HG02798 (cell line): ENCODE data around the gene GPR153.

Experiments used
- ATAC-seq: cut with Tn5 transposase; IDR thresholded peaks from one replicate; pipeline ENCODE4 v1.9.1; 2021; ENCODE audit warnings: mild to moderate bottlenecking; ENCODE audit not compliant: unreplicated experiment, poor library complexity

GPR153 gene

DNA sequence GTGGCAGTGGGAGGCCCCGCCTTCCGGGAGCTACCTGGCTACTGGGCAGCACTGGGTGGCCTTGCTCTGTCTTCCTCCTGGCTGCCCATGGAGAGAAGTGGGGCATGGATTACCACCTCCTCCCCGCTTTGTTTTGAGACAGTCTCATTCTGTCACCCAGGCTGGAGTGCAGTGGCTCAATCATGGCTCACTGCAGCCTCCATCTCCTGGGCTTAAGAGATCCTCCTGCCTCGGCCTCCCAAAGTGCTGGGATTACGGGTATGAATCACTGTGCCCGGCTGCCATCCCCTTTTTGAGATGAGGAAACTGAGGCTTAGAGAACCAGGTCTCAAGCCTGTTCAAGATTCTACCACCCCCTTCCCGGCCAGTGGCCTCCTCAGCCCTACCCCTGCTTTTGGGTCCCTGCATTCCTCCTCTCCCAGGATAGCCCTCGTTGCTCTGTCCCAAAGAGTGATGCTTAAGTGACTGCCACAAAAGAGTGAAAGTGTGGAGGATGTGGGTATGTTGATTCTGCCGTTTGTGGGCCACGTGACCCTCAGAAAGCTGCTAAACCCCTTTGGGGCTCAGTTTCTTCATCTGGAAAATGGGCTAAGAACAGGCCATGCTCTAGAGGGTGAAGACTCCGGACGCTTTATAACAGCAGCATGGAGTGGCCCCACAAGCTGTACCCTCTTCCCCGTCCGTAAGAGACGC lies 9.1 kb downstream of the GPR153 start:
- ATAC-seq = no peak

DNA sequence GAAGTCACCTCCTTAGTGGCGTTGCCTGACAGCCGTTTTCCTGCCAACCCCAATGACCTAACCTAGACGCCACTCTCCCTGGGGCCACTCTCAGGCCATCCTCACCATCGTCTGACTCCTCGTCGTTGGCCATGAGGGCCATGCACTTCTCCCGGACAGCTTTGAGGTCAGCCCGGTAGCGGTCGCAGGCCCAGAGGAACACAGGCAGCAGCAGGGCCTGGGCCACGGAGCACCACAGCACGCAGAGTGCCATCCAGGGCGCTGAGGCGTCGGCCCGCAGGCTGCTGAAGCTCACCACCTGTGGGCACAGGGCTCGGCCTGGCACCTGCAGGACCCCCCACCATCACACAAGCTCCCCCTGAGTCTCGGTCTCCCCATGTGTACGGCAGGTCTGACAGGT lies 9.7 kb downstream of the GPR153 start:
- no peak for ATAC-seq

DNA sequence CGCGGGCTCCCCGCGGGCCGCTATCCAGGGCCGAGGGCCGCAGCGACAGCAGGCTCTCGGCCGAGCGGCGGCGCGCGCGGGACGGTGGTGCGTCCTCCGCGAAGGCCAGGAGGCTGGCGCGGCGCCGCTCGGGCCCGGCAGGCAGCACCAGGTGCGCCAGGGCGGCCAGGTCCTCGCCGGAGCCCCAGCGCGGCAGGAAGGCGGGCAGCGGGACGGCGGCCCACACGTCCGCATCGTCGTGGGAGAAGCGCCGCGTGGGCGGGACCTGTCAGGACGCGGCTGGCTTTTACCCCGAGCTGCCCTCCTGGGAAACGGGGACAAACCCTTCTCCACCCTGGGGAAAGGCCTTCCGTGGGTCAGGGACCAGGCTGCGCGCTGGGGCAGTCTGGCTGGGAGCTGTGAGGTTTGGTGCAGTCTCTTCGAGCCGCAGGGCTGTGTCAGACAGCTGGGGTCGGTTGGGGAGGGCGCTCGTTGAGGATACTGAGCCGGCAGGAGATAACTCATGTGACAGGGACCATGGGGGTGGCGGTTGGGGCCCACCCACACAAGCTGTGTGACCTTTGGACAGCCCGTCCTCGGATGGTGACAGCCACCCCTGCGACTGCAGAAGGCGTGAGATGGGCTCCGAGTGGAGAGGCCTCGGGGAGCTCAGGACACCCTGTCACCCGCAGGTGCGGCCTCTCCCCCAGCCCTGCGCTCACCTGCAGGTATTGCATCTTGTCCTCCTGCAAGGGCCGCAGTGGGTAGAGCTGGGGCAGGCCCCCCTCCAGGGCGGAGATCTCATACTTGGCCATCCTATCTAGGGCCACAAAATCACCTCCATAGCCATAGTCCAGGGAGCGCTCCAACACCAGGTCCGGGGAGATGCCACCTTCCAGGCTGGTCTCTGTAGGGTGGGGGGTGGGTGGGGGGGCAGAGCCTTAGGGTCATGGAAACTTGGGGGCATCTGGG lies 10.9 kb downstream of the GPR153 start:
- no peak for ATAC-seq

DNA sequence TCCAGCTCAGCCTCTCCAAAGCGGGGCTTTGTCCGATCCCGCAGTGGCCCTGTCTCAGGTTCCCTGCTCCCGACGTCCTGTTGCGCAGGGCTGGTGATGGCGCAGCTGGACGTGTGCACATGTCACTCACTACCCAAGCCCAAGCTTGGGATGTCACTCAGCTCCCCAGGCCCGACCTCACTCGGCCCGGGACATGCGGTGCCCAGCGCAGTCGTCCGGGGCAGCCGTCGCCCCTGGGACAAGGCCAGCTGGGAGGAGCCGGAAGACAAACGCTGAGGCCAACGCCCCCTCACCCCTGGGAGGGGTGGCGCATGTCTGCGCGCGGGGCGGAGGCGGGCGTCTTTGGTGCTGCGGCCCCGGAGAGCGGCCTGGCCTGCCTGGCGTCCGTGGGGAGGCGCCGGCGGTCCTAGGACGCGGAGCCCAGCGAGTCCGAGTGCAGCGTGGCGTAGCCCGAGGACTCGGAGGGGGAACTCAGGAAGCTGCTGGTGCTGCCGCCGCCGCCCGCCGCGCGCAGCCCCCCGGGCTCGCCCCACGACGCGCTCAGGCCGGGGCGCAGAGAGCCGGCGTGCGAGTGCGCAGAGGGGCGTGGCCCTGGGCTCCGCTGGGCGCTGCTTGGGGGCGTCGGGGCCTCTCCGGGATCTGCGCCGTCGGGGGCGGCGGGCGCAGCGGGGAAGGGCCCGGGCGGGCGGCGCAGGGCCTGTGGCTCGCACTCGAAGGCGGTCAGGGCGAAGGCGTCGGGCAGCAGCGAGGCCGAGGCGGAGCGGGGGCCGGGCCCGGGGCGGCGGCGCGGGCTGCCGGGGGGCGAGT lies 11.8 kb downstream of the GPR153 start:
- no peak for ATAC-seq

DNA sequence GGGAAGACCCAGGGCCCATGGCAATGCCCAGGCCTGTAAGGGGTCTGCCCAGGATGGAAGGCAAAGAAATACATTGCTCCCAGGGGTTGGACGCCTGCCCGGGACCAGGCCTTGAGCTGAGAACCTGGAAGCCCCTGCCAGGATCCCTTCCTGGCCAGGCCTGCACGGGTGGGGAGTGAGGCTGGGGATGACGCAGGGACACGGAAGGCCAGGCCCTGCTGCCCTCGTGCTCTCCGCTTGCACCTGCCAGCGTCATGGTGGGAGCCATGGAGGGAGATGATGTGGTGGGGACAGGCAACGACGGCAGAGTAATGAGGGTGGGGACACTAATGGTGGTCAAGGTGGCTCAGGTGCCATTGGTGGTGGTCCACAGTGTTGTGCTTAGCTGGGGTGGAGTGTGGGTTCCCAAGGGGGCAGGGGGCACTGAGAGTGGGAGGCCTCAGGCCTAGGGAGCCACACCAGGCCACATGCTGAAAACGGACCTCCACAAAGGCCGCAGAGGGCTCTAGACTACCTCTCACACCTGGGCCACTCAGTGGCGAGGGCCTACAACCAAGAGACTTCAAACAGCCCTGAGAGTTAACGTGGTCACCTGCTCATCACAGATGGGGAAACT lies 12.6 kb downstream of the GPR153 start:
- ATAC-seq = no peak

DNA sequence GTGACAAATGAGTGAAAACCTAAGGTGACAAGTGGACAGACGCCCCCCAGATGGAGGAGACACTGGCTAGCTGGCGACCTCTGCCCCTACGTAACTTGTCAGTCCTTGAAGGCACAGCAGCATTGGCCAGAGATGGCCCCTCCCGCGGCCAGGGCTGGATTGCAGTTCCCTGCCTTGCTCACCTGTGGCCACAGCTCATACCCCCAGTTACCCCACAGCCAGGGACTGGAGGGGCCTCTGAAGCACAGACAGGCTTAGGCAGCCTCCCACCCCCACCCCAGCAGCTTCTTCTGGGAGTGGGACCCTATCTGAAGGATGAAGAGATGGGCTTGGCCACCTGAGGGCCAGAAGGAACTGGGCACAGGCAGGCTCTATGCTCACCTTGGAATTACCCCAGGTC lies 13.2 kb downstream of the GPR153 start:
- no peak for ATAC-seq

DNA sequence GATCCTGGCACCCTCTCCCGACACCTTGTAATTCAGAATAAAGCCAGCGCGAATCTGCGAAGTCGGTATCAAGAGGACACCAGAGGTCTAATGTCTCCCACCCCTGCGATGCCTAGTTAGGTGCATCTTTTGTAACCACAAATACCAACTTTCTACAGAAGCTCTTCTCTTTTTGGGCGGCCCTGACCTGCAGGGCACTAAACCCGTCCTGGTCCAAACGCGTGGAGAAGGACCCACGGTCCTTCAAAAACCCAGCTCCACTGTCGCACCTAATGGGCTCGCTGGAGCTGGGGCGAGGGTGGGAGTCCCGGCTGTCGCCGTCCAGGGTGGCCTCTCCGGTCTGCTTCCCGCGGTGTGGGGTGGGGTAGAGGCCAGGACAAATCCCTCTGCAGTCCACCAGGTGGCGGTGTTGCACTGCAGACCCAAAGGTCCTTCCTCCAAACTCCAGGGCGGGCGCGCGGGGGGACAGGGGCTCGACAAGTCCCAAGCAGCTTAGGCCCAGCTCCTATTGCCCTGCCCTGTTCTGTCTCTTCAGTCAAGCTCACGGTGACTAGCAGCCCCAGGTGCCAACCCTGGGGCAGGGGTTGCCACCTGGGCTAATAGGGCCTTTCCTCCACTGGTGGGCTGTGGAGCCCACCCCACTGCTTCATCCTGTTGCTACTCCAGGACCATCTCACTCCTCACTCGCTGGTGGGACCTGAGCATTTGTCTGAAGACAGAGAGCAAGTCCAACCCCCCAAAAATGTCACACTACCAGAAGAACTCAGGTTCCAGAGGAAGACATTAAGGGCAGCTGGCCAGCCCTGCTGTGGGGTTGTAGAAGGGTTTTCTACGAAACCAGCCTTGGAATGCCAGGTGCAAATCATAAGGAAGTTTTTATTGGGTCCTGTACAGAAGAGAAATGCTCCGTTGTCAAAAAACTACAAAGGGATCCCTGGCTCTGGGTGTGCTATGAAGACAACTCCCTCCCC lies 14.1 kb downstream of the GPR153 start:
- ATAC-seq = peak; percentile 46

DNA sequence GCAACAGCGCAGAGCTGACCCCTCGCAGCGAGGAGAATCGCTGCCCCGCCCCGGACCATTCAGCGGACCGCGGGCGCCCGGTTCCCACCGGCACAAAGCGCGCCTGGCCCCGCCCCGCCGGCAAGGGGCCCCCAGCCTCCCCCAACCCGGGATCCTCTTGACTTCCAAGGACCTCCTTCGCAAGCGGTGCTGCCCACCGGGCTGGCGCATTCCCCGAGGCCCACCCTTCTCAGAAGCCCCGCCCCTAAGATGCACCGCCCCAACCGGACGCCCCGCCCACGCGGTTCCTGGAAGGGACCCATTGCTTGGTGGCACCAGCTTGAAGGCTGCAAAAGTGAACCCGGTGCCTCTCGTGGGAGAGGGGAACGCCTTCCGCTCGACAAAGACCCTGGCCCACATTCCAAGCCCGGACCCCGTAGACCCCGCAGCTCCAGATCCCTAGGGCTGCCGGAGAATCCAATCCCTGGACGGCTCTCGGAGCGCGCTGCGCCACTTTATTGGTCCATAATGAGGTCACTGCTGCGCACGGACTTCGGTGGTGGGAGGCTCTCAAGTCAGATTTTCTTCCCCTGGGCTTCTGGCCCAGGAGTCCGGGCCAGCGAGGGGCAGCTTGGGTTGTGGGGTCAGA lies 14.9 kb downstream of the GPR153 start:
- no peak for ATAC-seq

DNA sequence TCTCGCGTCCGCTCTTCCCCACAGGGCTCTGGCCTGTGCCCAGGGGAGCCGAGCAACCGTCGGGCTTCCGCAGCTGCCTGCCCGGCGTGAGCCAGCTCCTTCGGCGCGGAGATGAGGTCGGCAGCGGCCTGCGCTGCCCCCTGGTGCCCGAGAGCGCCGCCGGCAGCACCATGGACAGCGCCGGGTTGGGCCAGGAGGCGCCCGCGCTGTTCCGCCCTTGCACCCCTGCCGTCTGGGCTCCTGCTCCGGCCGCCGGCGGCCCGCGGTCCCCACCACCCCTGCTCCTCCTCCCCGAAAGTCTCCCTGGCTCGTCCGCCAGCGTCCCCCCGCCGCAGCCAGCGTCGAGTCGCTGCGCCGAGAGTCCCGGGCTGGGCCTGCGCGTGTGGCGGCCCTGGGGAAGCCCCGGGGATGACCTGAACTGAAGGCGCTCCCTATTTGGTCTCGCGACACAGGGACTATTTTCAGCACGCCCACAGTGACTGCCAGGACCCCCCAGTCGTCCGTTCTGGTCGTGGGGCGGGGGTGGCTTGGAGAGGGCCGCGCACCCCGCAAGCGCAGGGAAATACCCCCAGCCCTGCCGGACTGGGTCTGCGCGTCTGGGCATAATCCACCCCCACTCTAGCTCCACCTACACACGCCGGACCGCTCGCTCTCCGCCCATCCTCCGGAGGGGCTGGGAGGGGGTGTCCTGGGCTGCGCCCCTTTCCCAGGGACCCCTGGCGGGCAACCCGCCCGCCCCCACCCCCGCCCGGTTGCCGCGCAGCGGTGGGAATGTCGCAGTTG lies 15.6 kb downstream of the GPR153 start:
- ATAC-seq = peak; percentile 63

DNA sequence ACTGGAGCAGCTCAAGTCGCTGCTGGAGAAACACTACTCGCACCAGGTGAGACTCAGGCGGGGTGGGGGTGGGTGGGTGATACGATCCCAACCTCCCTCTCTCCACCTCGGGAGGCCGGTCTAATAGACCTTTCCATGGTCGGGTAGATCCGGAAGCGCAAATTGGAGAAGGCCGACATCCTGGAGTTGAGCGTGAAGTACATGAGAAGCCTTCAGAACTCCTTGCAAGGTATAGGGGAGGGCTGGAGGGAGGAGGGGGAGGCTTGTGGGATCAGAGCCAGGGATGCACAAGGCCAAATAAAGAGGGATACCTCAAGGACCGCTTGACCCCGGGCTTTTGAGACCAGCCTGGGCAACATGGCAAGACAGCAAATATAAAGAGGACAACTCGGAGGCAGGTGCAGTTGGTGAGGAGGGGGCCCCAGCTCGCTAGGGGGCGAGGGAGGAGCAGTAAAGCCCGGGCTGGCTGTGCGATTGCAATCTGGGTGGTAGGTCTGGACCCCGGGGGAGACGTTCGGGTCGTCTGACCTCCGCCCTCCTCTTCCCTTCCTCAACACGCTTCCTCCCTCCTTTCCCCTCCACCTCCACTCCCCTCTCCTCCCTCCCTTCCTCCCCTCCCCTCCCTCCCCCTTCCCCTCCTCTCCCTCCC lies 16.4 kb downstream of the GPR153 start:
- no peak for ATAC-seq

DNA sequence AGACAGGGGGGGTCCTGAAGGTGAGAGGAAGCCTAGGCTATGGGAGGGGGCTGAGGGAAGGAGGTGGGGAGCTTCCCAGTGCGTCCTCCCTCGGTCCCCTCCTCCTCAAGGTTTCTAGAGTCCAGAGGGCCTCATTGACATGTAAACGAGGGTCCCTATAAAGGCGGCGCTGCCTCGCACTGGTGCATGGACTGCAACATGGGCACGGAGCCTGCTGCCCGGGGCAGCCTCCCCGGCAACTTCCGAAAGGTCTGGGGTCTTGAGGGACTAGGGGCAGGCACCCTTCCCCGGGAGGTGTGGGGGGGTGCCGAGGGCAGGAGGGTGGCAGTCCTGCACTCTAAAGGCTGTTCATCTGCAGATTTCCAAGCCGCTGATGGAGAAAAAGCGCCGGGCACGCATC lies 16.9 kb downstream of the GPR153 start, which contains the start of gene HES3:
TSS of gene HES3 (plus strand) at position 187 of the 400 bp plus-strand sequence. CDS start at position 374, 187 bp downstream.
- no peak for ATAC-seq

DNA sequence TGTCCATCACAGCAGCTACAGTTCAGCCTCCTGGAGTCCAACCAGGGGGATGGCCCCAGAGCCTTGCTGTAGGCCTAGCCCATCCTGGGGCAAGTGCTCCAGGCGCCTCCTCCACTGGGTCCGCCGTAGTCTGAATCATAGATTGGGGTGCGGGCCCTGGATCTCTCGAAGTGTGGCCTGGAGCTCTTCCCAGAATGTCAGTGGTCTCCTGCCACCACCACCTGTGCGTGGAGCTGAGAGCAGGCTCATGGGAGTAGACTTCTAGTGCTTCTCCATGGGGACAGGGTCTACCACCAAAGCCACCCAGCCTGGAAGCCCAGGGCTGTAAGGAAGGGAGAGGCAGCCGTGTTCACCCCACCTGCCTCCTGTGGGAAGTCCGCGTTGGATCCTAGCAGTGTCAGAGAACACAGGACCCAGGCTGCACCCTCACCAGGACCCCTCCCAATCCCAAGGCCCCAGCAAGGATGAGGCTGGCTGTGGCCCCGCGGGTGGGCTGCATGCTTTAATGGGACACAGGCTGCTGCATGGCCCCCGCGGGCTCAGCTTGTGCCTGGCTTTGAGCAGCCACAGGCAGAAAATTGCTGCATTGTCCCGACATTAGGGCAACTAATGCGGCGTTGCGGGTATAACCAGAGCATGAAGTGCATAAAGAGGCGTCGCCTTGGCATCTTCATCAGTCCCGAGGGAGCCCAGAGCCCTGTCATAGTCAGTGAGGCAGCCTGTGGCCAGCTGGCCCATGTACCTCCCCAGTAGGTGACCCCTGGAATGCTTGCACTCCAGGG lies 17.7 kb downstream of the GPR153 start:
- ATAC-seq = no peak

DNA sequence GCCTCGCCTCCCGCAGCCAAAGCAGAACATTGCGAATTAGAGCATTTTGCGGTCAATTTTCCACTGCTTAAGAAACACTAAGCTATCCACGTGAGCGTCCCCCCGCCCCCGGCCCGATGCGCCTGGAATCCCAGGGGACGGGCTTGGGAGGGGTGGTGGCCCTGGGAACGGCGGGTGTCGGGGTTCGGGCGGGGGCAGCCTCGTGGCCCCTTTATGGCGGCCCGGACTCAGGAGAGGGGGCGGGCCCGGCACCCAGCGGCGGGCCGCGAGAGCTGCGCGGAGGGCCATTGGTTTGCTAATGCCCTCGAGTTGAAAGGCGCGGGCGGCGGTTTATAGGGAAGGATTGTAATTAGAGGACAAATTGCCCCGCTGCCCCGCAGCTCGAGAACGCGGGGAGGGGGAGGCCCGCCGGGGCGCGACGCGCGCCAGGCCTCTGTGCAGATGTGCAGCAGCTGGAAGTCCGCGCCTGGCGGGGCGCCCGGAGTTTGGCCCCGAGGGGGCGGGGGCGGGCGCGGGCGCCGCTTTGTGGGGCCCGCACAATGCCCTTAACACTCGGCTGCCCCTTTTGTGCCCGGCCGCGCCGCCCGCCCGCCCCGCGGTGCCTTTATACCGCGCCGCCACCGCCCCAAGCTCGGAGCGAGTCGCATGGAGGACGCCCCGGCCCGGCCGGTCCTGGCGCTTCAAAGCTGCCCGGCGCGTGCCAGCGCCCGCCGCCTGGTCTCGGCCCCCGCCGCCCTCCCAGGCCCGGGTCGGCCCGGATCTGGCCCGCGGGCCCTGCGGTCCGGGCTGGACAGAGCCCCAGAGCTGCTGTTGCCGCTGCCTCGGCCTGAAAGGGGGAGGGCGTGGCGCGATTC lies 18.8 kb downstream of the GPR153 start:
- no peak for ATAC-seq

DNA sequence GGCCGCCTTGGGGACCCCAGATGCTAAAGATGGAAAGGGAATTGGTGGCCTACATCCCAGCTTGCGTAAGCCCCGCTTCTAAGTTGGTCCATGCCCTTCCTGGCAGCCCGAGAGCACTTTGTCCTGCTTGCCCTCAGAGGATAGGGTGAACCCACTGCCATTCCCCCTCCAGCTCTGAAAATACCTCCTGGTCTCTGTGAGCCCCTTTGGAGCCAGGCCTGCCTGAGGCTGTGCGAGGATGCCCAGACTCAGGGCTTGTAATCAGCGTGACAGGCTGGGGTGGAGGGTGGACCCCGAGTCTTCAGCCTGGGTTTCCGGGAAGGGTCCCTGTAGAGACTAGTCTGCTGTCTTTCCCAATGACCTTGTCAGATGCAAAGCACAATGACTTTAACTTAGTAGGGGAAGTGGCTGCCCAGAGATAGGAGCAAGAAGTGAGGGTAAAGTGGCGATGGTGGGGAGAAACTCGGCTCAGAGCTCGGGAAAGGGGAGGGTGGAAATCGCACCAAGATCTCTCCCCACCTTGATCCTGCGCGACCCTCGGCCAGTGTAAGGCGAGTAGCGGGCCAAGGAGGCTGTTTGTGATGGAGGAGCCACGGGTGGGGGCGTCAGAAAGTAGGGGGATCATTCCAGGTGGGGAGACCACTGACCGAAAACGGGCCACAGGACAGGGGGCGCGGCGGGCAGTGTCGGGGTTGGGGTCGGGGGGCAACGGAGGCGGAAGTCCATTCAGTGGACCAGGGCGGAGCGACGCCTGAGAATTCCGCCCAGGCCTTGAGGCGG lies 19.6 kb downstream of the GPR153 start:
- no peak for ATAC-seq
